HEK293T (cell line): Measurements from ENCODE around the gene PSME3IP1.
"Not testable (repeated sequence)": the region's sequence is repeated elsewhere in the genome, so short reads cannot be mapped to it uniquely, and the experiment has no call there.

Source experiments
- ARNT ChIP-seq: fragments of 450-650 bp; IDR thresholded peaks from 2 replicates; pipeline ENCODE4 v1.6.1; 2017; ENCODE audit warnings: mild to moderate bottlenecking
- BHLHE40 ChIP-seq: fragments of 450-650 bp; IDR thresholded peaks from 2 replicates; pipeline ENCODE4 v1.6.1; 2016; ENCODE audit warnings: mild to moderate bottlenecking, moderate library complexity, borderline replicate concordance
- CTBP1 ChIP-seq: fragments of 450-650 bp; IDR thresholded peaks from 2 replicates; pipeline ENCODE4 v1.6.1; 2016; ENCODE audit warnings: borderline replicate concordance
- ELF4 ChIP-seq: fragments of 450-650 bp; IDR thresholded peaks from 2 replicates; pipeline ENCODE4 v1.6.1; 2017; ENCODE audit warnings: antibody characterized with exemption
- FOXA1 ChIP-seq: fragments of 450-650 bp; IDR thresholded peaks from 2 replicates; pipeline ENCODE4 v1.6.1; 2016; ENCODE audit warnings: mild to moderate bottlenecking
- FOXM1 ChIP-seq: fragments of 450-650 bp; IDR thresholded peaks from 2 replicates; pipeline ENCODE4 v1.6.1; 2017; ENCODE audit warnings: mild to moderate bottlenecking, borderline replicate concordance
- L3MBTL2 ChIP-seq: fragments of 450-650 bp; conservative IDR thresholded peaks from 2 replicates; pipeline ENCODE4 v1.6.1; 2016; ENCODE audit warnings: mild to moderate bottlenecking
- LEF1 ChIP-seq: fragments of 450-650 bp; IDR thresholded peaks from 2 replicates; pipeline ENCODE4 v1.6.1; 2017; ENCODE audit warnings: mild to moderate bottlenecking, borderline replicate concordance
- NFRKB ChIP-seq: fragments of 450-650 bp; IDR thresholded peaks from 2 replicates; pipeline ENCODE4 v1.6.1; 2016; ENCODE audit warnings: mild to moderate bottlenecking, moderate library complexity
- SP1 ChIP-seq: fragments of 450-650 bp; IDR thresholded peaks from 2 replicates; pipeline ENCODE4 v1.6.1; 2017
- SUZ12 ChIP-seq: fragments of 450-650 bp; IDR thresholded peaks from 2 replicates; pipeline ENCODE4 v1.6.1; 2016; ENCODE audit warnings: mild to moderate bottlenecking
- TARDBP ChIP-seq: fragments of 450-650 bp; IDR thresholded peaks from 2 replicates; pipeline ENCODE4 v1.6.1; 2016
- ZNF384 ChIP-seq: fragments of 450-650 bp; IDR thresholded peaks from 2 replicates; pipeline ENCODE4 v1.6.1; 2016

DNA sequence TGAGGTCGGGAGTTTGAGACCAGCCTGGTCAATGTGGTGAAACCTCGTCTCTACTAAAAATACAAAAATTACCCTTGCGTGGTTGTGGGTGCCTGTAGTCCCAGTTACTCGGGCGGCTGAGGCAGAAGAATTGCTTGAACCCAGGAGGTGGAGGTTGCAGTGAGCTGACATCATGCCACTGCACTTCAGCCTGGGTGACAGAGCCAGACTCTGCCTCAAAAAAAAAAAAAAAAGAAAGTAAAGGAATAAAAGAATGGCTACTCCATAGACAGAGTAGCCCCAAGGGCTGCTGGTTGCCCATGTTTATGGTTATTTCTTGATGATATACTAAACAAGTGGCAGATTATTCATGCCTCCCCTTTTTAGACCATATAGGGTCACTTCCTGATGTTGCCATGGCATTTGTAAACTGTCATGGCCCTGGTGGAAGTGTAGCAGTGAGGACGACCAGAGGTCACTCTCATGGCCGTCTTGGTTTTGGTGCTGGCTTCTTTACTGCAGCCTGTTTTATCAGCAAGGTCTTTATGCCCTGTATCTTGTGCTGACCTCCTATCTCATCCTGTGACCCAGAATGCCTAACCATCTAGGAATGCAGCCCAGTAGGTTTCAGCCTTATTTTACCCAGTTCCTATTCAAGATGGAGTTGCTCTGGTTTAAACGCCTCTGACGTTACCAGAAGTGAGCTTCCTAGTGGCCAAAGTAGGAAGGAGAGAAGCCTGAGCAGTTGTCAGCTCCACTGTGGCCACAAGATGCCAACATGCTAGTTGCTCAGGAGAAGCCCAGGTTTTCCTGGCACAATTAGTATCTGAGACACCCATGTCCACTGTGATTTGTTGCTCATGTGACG lies 76.4 kb downstream of the PSME3IP1 start:
- TF ChIP-seq SUZ12, LEF1, ZNF384, ARNT, SP1, CTBP1, L3MBTL2, FOXM1, FOXA1, NFRKB, TARDBP, BHLHE40, ELF4: not testable (repeated sequence)
